Endothelial cell (in vitro differentiated cells): ENCODE results near the gene CHST8. TPM values are rescaled to one million over a fixed set of nuclear protein-coding genes. Genes with fewer than 3 reads are reported as not detected.

ENCODE experiments used
- DNase-seq: peaks from one replicate; pipeline ENCODE4 v3.0.0; 2021; ENCODE audit warnings: low spot score
- H3K27ac Mint-ChIP-seq: one replicate; pipeline ENCODE4 v1.8.0; 2021; ENCODE audit warnings: mixed read lengths, inconsistent platforms; ENCODE audit not compliant: unreplicated experiment
- H3K27me3 Mint-ChIP-seq: one replicate; pipeline ENCODE4 v1.8.0; 2021; ENCODE audit warnings: mild to moderate bottlenecking, moderate library complexity, mixed read lengths, inconsistent platforms; ENCODE audit not compliant: unreplicated experiment
- H3K36me3 Mint-ChIP-seq: one replicate; pipeline ENCODE4 v1.8.0; 2021; ENCODE audit warnings: mild to moderate bottlenecking, low read depth, mixed read lengths, inconsistent platforms; ENCODE audit not compliant: unreplicated experiment
- H3K4me1 Mint-ChIP-seq: one replicate; pipeline ENCODE4 v1.8.0; 2021; ENCODE audit warnings: mild to moderate bottlenecking, mixed read lengths, inconsistent platforms; ENCODE audit not compliant: unreplicated experiment
- H3K4me3 Mint-ChIP-seq: one replicate; pipeline ENCODE4 v1.8.0; 2021; ENCODE audit warnings: mild to moderate bottlenecking, mixed read lengths, inconsistent platforms; ENCODE audit not compliant: unreplicated experiment
- H3K9me3 Mint-ChIP-seq: one replicate; pipeline ENCODE4 v1.8.0; 2021; ENCODE audit warnings: mixed read lengths, inconsistent platforms; ENCODE audit not compliant: unreplicated experiment
- total RNA-seq: library from RNA; stranded (reverse); fragmentation: NEBNext Ultra II Directional; extraction: Animal tissue kit (Norgen Biotek cat#: 25700); gene quantifications from one replicate; pipeline ENCODE4 v1.2.1, GENCODE V29; 2021; ENCODE audit not compliant: unreplicated experiment
- TF ChIP-seq, protein P1 (sequence below): fragments of 200-600 bp; sonication (generic); IDR thresholded peaks from one replicate; pipeline ENCODE4 v1.5.0; 2021; ENCODE audit warnings: antibody characterized with exemption; ENCODE audit not compliant: unreplicated experiment

CHST8 gene
- total RNA-seq, 1 donor from 2014 or later, result 0.54 TPM

DNA sequence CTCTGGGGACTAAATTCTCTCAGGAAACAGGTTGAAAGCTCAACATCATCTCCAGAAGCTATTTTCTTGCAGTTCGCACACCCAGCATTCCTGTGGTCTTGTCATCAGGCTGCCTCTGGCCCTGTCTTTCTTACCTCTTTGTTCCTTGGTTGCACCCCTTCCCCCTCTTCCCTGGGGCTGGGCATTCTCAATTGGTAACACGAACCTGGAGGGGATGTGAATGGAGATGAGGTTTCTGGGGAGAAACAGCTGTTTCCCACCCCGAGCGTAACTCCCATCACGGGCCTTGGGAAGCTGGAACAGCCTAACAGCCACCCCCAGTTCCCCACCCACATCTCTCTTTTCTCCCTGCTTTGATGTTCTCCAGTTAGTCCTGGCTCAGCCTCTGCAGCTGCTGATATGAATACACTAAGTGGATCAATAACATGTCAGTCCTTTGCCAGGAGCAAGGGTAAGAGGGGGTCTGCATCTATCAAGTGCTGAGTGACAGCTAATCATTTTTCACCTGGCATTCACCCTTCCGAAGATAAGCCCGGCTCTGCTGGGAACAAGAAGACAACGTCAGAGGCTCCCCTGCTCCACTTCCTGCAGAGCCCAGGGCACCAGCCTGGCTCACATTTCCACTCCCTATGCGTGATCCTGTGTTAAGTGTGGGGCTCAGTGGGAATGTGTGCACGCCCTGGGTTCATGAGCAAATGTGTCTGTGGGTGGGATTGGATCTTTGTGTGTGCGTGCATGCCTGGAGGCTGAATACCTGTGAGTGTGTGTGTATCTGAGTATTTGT is 100.9 kb downstream of the CHST8 start:
- H3K36me3 Mint-ChIP-seq, result peaks cover 6% of the 10 kb centered on the region
- H3K9me3 Mint-ChIP-seq, result no peaks in the 10 kb centered on the region
- peak overlapping the region; percentile 25 for H3K27ac Mint-ChIP-seq
- H3K27me3 Mint-ChIP-seq, result peaks cover 18% of the 10 kb centered on the region
- H3K4me3 Mint-ChIP-seq, result no peak overlapping the region
- H3K4me1 Mint-ChIP-seq, result no peaks in the 10 kb centered on the region
- DNase-seq, result no peak
- TF ChIP-seq, protein P1, sequence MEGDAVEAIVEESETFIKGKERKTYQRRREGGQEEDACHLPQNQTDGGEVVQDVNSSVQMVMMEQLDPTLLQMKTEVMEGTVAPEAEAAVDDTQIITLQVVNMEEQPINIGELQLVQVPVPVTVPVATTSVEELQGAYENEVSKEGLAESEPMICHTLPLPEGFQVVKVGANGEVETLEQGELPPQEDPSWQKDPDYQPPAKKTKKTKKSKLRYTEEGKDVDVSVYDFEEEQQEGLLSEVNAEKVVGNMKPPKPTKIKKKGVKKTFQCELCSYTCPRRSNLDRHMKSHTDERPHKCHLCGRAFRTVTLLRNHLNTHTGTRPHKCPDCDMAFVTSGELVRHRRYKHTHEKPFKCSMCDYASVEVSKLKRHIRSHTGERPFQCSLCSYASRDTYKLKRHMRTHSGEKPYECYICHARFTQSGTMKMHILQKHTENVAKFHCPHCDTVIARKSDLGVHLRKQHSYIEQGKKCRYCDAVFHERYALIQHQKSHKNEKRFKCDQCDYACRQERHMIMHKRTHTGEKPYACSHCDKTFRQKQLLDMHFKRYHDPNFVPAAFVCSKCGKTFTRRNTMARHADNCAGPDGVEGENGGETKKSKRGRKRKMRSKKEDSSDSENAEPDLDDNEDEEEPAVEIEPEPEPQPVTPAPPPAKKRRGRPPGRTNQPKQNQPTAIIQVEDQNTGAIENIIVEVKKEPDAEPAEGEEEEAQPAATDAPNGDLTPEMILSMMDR, result no peak

DNA sequence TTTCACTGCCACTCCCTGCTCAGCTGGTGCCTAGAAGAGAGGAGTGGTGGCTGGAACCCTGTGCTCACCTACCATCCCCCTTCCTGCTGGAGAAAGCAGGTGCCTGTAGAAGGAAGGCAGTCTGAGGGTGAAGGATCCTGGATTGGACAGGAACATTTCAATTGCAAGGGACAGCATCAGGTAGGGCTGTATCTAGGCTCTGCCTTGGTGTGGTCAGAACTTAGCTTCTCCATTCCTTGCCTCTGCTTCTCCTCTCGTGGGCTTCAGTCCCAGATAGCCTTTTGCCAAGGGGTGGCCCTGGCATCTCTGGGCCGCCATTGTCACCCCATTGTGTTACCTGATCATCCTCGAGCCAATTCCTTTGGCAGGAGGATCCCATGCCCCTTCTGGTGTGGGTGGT is 101.8 kb downstream of the CHST8 start:
- H3K4me3 Mint-ChIP-seq, result no peak overlapping the region

DNA sequence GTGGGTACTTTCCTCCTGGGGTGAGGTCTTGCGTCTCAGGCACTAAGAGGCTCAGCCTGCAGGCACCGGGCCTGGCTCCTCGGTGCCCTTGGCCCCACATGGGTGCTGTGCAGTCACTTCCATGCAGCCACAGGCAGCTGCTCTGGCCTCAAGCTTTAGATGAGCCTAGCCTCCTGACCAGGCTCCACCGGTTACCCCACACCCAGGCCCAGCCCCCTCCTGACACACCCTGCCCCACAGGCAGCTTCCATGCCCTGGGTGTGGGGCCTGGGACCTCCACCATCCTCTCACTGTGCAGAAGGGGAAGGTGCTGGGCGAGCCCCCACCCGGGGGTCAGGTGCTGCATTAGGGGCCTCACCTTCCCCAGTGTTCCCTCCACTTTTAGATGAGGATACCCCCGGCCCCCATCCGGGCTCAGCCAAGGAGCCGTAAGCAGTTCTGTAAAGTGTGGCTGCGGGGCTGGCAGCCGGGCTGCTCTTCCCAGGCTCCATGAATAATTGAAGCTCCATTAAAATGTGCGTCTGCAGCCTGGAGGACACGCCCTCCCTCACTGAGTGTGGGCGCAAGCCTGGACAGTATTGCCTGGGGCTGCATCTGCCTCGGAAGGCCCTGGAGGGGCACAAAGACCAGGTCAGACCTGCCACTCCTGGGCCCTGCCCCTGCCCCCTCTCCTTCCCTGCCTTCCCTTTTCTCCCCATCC is 102.4 kb downstream of the CHST8 start:
- no peaks in the 10 kb centered on the region for H3K4me1 Mint-ChIP-seq
- peaks cover 6% of the 10 kb centered on the region for H3K36me3 Mint-ChIP-seq
- H3K27me3 Mint-ChIP-seq, result peaks cover 23% of the 10 kb centered on the region
- no peak overlapping the region for H3K4me3 Mint-ChIP-seq
- DNase-seq, result no peak
- H3K9me3 Mint-ChIP-seq, result no peaks in the 10 kb centered on the region
- H3K27ac Mint-ChIP-seq, result no peak overlapping the region
- TF ChIP-seq, protein P1, result no peak

More for the DNA sequence above, 101.8 kb downstream of the CHST8 start:
- peaks cover 23% of the 10 kb centered on the region for H3K27me3 Mint-ChIP-seq
- no peak for DNase-seq
- TF ChIP-seq, protein P1, result no peak
- peaks cover 6% of the 10 kb centered on the region for H3K36me3 Mint-ChIP-seq
- H3K9me3 Mint-ChIP-seq, result no peaks in the 10 kb centered on the region
- H3K27ac Mint-ChIP-seq, result no peak overlapping the region
- H3K4me1 Mint-ChIP-seq, result no peaks in the 10 kb centered on the region

DNA sequence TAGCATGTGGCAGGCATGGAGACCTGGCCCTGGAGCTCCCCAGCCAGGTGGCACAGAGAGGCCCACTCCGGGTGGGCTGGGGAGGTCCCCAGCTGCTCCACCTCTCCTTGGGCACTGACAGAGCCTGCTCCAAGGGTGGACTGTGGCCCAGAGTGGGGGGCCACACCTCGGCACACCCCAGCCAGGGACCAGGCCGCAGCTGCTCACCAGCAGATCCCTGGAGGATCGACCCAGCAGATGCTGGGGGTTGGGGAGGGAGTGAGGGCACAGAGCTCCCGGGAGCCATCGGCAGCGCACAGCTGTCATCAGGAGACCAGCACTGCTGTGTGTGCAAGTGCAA is 102.9 kb downstream of the CHST8 start:
- Mint-ChIP-seq H3K9me3 (no peaks in the 10 kb centered on the region), H3K36me3 (peaks cover 6% of the 10 kb centered on the region), H3K4me1 (no peaks in the 10 kb centered on the region), H3K27ac (no peak overlapping the region), H3K27me3 (peaks cover 23% of the 10 kb centered on the region), H3K4me3 (no peak overlapping the region)
- TF ChIP-seq, protein P1, result no peak
- no peak for DNase-seq

DNA sequence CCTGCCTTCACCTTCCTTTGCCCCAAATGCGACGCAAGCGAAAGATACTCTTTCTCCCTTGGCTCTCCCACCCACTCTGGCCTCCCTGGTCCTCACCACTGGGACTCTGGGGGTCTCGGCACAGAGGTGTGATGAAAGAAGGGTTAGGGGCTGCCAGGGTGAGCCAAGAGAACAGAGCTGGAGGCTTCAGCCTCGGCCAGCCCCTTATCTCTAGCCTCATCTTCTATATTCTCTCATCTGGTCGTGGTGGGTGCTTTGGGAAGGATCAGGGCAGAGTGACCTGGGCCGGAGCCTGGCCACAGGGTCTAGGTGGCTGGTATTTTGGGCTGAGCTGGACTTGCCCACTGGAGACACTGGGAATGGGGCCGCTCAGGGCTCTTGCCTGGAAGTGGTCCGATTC is 103.8 kb downstream of the CHST8 start:
- no peak overlapping the region for H3K27ac Mint-ChIP-seq
- no peaks in the 10 kb centered on the region for H3K4me1 Mint-ChIP-seq
- H3K4me3 Mint-ChIP-seq, result no peak overlapping the region
- H3K27me3 Mint-ChIP-seq, result peaks cover 20% of the 10 kb centered on the region
- DNase-seq, result no peak
- TF ChIP-seq, protein P1, result no peak
- H3K9me3 Mint-ChIP-seq, result no peaks in the 10 kb centered on the region
- H3K36me3 Mint-ChIP-seq, result peaks cover 6% of the 10 kb centered on the region
